ENCODE results near the gene STX8. TPM values are rescaled to one million over a fixed set of nuclear protein-coding genes. Genes with fewer than 3 reads are reported as not detected.
A peak's percentile ranks its signal among the peaks of the same experiment; 100 is the strongest.

Gene STX8
- total RNA-seq, 1 donor from 2014 or later = 54.8 TPM

DNA sequence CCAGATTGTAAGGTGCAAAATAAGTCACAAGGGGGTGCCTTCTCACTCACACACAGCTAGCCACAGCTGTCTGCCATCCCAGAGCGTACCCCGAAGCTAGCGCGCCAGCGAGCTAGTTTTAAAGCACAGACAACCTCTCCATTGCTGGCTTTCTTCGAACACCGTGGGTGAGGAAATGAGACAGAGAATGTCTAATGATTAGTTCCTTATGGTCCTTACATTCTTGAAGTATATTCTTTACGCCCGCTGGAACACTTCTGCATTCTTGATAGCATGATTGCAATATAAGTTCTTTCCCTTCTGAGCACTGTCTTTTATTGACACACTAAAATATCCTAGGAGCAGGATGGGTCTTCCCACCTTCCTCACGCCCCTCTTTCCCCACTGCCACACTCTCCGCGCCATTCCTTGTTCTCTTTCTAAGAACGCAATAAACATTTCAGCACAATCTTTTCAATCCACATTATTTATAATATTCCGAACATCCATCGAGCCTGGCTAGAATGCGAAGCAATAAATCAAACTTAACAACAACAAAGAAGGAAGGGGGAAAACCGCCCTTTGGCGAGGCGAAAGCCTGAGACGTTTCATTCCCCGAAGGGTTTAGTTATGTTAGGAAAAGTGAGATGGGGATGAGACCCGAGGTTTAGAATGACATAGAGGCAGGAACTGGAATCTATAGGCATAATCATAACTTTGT lies 303.0 kb downstream of the STX8 start:
- TF ChIP-seq, protein P1, sequence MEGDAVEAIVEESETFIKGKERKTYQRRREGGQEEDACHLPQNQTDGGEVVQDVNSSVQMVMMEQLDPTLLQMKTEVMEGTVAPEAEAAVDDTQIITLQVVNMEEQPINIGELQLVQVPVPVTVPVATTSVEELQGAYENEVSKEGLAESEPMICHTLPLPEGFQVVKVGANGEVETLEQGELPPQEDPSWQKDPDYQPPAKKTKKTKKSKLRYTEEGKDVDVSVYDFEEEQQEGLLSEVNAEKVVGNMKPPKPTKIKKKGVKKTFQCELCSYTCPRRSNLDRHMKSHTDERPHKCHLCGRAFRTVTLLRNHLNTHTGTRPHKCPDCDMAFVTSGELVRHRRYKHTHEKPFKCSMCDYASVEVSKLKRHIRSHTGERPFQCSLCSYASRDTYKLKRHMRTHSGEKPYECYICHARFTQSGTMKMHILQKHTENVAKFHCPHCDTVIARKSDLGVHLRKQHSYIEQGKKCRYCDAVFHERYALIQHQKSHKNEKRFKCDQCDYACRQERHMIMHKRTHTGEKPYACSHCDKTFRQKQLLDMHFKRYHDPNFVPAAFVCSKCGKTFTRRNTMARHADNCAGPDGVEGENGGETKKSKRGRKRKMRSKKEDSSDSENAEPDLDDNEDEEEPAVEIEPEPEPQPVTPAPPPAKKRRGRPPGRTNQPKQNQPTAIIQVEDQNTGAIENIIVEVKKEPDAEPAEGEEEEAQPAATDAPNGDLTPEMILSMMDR (IDR thresholded peaks at IDR 0.05; ENCODE audit: insufficient read depth, low read depth, low read length) = no peak
- no peak for TF ChIP-seq EZH2 (IDR thresholded peaks at IDR 0.05; ENCODE audit: insufficient read depth, low read length)
- no peaks in the 10 kb centered on the region for H3K9me3 ChIP-seq (ENCODE audit: insufficient read depth, low read depth, low read length)
- DNase-seq (ENCODE audit: low read depth) (no peak), FAIRE-seq (no peak)
- peaks cover 1% of the 10 kb centered on the region for H3K9me3 Mint-ChIP-seq (ENCODE audit: unreplicated experiment)
- H3K4me3 Mint-ChIP-seq (ENCODE audit: unreplicated experiment) = peak overlapping the region; percentile 1
- H3K4me3 ChIP-seq (ENCODE audit: insufficient read depth, low read depth, low read length) = no peak overlapping the region
- H3K79me2 ChIP-seq (ENCODE audit: insufficient read depth, low read length) = no peaks in the 10 kb centered on the region
- no peak overlapping the region for H2AFZ ChIP-seq (ENCODE audit: low read depth, low read length)
- no peaks in the 10 kb centered on the region for H4K20me1 ChIP-seq (ENCODE audit: insufficient read depth, low read length)
- peaks cover 8% of the 10 kb centered on the region for H3K36me3 Mint-ChIP-seq (ENCODE audit: low read depth, unreplicated experiment)
- H3K9ac ChIP-seq (ENCODE audit: low read length) = no peak overlapping the region
- H3K4me1 ChIP-seq (ENCODE audit: insufficient read depth, low read length) = no peaks in the 10 kb centered on the region
- no peaks in the 10 kb centered on the region for H3K27me3 ChIP-seq (ENCODE audit: insufficient read depth, low read length)
- no peak overlapping the region for H3K4me2 ChIP-seq (ENCODE audit: low read length)
- no peak overlapping the region for H3K27ac Mint-ChIP-seq (ENCODE audit: unreplicated experiment)
- H3K27ac ChIP-seq (ENCODE audit: low read depth, low read length) = no peak overlapping the region
- H3K36me3 ChIP-seq (ENCODE audit: insufficient read depth, low read length) = no peaks in the 10 kb centered on the region
- H3K27me3 Mint-ChIP-seq (ENCODE audit: low read depth, unreplicated experiment) = no peaks in the 10 kb centered on the region
- peaks cover 8% of the 10 kb centered on the region for H3K4me1 Mint-ChIP-seq (ENCODE audit: low read depth, unreplicated experiment)

DNA sequence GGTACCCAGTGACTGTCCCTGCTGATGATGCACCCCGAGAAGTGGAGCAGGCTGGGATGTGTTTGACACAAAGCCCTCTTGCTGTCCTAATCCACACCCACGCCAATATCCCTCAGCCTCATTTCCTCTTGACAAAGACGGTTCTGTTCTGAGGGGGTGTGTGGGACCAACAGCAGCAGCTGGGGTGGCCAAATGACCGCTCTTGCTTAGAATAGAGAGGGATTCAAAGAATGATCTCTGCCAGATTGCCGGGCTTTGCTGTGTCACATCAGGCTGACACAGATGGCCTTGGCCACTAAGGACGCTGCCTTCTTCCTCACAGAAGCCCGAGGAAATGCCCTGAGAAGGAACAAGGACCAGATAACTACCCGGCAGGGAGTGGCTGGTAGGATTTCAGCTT lies 303.6 kb downstream of the STX8 start:
- Mint-ChIP-seq H3K9me3 (ENCODE audit: unreplicated experiment) (no peaks in the 10 kb centered on the region), H3K4me3 (ENCODE audit: unreplicated experiment) (no peak overlapping the region), H3K27ac (ENCODE audit: unreplicated experiment) (no peak overlapping the region), H3K4me1 (ENCODE audit: low read depth, unreplicated experiment) (peaks cover 8% of the 10 kb centered on the region), H3K36me3 (ENCODE audit: low read depth, unreplicated experiment) (peaks cover 6% of the 10 kb centered on the region), H3K27me3 (ENCODE audit: low read depth, unreplicated experiment) (no peaks in the 10 kb centered on the region)
- Histone ChIP-seq H3K79me2 (ENCODE audit: insufficient read depth, low read length) (no peaks in the 10 kb centered on the region), H4K20me1 (ENCODE audit: insufficient read depth, low read length) (no peaks in the 10 kb centered on the region), H2AFZ (ENCODE audit: low read depth, low read length) (no peak overlapping the region), H3K36me3 (ENCODE audit: insufficient read depth, low read length) (no peaks in the 10 kb centered on the region), H3K9me3 (ENCODE audit: insufficient read depth, low read depth, low read length) (no peaks in the 10 kb centered on the region), H3K4me2 (ENCODE audit: low read length) (no peak overlapping the region), H3K27ac (ENCODE audit: low read depth, low read length) (no peak overlapping the region), H3K27me3 (ENCODE audit: insufficient read depth, low read length) (no peaks in the 10 kb centered on the region), H3K9ac (ENCODE audit: low read length) (no peak overlapping the region), H3K4me1 (ENCODE audit: insufficient read depth, low read length) (no peaks in the 10 kb centered on the region), H3K4me3 (ENCODE audit: insufficient read depth, low read depth, low read length) (no peak overlapping the region)
- DNase-seq (ENCODE audit: low read depth) = no peak
- TF ChIP-seq, protein P1 (IDR thresholded peaks at IDR 0.05; ENCODE audit: insufficient read depth, low read depth, low read length) = no peak
- TF ChIP-seq EZH2 (IDR thresholded peaks at IDR 0.05; ENCODE audit: insufficient read depth, low read length) = no peak
- FAIRE-seq = no peak

DNA sequence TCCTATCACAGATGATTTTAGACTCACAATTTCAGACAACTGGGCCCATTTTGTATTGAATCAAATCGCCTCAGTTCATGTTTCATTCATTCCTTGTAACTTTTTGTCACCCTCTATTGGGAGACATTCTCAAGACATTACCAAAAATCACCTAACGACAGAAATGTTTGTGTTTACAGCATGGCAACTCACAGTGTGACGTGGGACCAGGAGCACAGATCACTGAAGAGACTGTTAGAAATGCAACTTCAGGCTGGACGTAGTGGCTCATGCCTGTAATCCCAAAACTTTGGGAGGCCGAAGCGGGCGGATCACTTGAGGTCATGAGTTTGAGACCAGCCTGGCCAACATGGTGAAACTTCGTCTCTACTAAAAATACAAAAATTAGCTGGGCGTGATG lies 304.7 kb downstream of the STX8 start:
- Histone ChIP-seq H4K20me1 (ENCODE audit: insufficient read depth, low read length) (no peaks in the 10 kb centered on the region), H3K9me3 (ENCODE audit: insufficient read depth, low read depth, low read length) (no peaks in the 10 kb centered on the region), H3K36me3 (ENCODE audit: insufficient read depth, low read length) (no peaks in the 10 kb centered on the region), H3K9ac (ENCODE audit: low read length) (no peak overlapping the region), H2AFZ (ENCODE audit: low read depth, low read length) (no peak overlapping the region), H3K4me3 (ENCODE audit: insufficient read depth, low read depth, low read length) (no peak overlapping the region), H3K79me2 (ENCODE audit: insufficient read depth, low read length) (no peaks in the 10 kb centered on the region), H3K27ac (ENCODE audit: low read depth, low read length) (no peak overlapping the region), H3K27me3 (ENCODE audit: insufficient read depth, low read length) (no peaks in the 10 kb centered on the region), H3K4me1 (ENCODE audit: insufficient read depth, low read length) (peaks cover 7% of the 10 kb centered on the region), H3K4me2 (ENCODE audit: low read length) (no peak overlapping the region)
- Mint-ChIP-seq H3K4me1 (ENCODE audit: low read depth, unreplicated experiment) (peaks cover 19% of the 10 kb centered on the region), H3K4me3 (ENCODE audit: unreplicated experiment) (no peak overlapping the region), H3K9me3 (ENCODE audit: unreplicated experiment) (no peaks in the 10 kb centered on the region), H3K27ac (ENCODE audit: unreplicated experiment) (no peak overlapping the region), H3K27me3 (ENCODE audit: low read depth, unreplicated experiment) (no peaks in the 10 kb centered on the region), H3K36me3 (ENCODE audit: low read depth, unreplicated experiment) (peaks cover 6% of the 10 kb centered on the region)
- no peak for DNase-seq (ENCODE audit: low read depth)
- TF ChIP-seq EZH2 (IDR thresholded peaks at IDR 0.05; ENCODE audit: insufficient read depth, low read length) = no peak
- TF ChIP-seq, protein P1 (IDR thresholded peaks at IDR 0.05; ENCODE audit: insufficient read depth, low read depth, low read length) = no peak
- no peak for FAIRE-seq

Measured in astrocyte (in vitro differentiated cells and primary cell).